GM21786 (cell line): Measurements from ENCODE around the gene BAK1.
"Not testable (repeated sequence)": the region's sequence is repeated elsewhere in the genome, so short reads cannot be mapped to it uniquely, and the experiment has no call there.

Experiments
- ATAC-seq: cut with Tn5 transposase; IDR thresholded peaks from one replicate; pipeline ENCODE4 v1.9.1; 2021; ENCODE audit not compliant: unreplicated experiment

Gene BAK1

GRCh38 chr6:33557376-33557775, 22.7 kb downstream of the BAK1 start:
- no peak for ATAC-seq

GRCh38 chr6:33552883-33553282, 27.2 kb downstream of the BAK1 start:
- not testable (repeated sequence) for ATAC-seq

GRCh38 chr6:33552252-33552651, 27.8 kb downstream of the BAK1 start:
- no peak for ATAC-seq

GRCh38 chr6:33551538-33551937, 28.5 kb downstream of the BAK1 start:
- no peak for ATAC-seq

GRCh38 chr6:33549896-33550295, 30.2 kb downstream of the BAK1 start:
- ATAC-seq: no peak

GRCh38 chr6:33549196-33549595, 30.9 kb downstream of the BAK1 start:
- ATAC-seq: no peak

- ATAC-seq: no peak
Measured at GRCh38 chr6:33547499-33547898, 32.6 kb downstream of the BAK1 start.

- ATAC-seq: no peak
Measured at GRCh38 chr6:33546766-33547165, 33.3 kb downstream of the BAK1 start.

- ATAC-seq: not testable (repeated sequence)
Measured at GRCh38 chr6:33545292-33545691, 34.8 kb downstream of the BAK1 start.

GRCh38 chr6:33543116-33543515, 37.0 kb downstream of the BAK1 start:
- no peak for ATAC-seq

- ATAC-seq: no peak
Measured at GRCh38 chr6:33540768-33541167, 39.3 kb downstream of the BAK1 start.

GRCh38 chr6:33534702-33535101, 45.4 kb downstream of the BAK1 start:
- no peak for ATAC-seq

GRCh38 chr6:33533163-33533869, 46.8 kb downstream of the BAK1 start:
- ATAC-seq: not testable (repeated sequence)

GRCh38 chr6:33532431-33532830, 47.6 kb downstream of the BAK1 start:
- ATAC-seq: not testable (repeated sequence)

- ATAC-seq: not testable (repeated sequence)
Measured at GRCh38 chr6:33530617-33531016, 49.5 kb downstream of the BAK1 start.
